ENCODE measurements around the gene SUGCT. TPM values are rescaled to one million over a fixed set of nuclear protein-coding genes. Genes with fewer than 3 reads are reported as not detected.

Gene SUGCT
- total RNA-seq, 1 donor from 2014 or later, result 7.1 TPM

GRCh38 chr7:40909346-40909980 lies 774.7 kb downstream of the SUGCT start:
- no peaks in the 10 kb centered on the region for H3K9me3 Mint-ChIP-seq
- DNase-seq (ENCODE audit: extremely low spot score, unreplicated experiment), result no peak
- TF ChIP-seq CTCF (conservative IDR thresholded peaks at IDR 0.05), result no peak
- peaks cover 9% of the 10 kb centered on the region for H3K4me1 Mint-ChIP-seq (ENCODE audit: unreplicated experiment)
- no peaks in the 10 kb centered on the region for H3K27me3 Mint-ChIP-seq
- H3K36me3 Mint-ChIP-seq, result no peaks in the 10 kb centered on the region
- no peak overlapping the region for H3K27ac Mint-ChIP-seq
- no peak overlapping the region for H3K4me3 Mint-ChIP-seq

Other genes starting within 250 kb of the SUGCT start
- gene CDK13, start 184.7 kb upstream of the SUGCT start, total RNA-seq (ENCODE audit: low replicate concordance), result 49.3 and 57.6 TPM in 2 replicates
- 40.2 and 43.9 TPM in 2 replicates for gene MPLKIP, start 383 bp upstream of the SUGCT start, total RNA-seq (ENCODE audit: low replicate concordance)

Measured in type B pancreatic cell (in vitro differentiated cells).